OCI-LY3 (cell line): ENCODE results near the gene TBC1D16.

ENCODE experiments used
- H2AFZ ChIP-seq: fragments of 200-600, 300-600 bp; shearing (Covaris generic); 2 replicates; pipeline ENCODE4 v1.6.0; 2014; ENCODE audit warnings: antibody characterized with exemption, low read depth, low read length
- H3K27ac ChIP-seq: fragments of 200-600, 300-600 bp; sonication (generic); 2 replicates; pipeline ENCODE4 v1.5.1; 2014; ENCODE audit warnings: mild to moderate bottlenecking, low read length, moderate library complexity, mixed read lengths
- H3K27me3 ChIP-seq: fragments of 200-600, 300-600 bp; sonication (generic); 2 replicates; pipeline ENCODE4 v1.6.1; 2014; ENCODE audit warnings: low read depth, low read length, mixed read lengths
- H3K36me3 ChIP-seq: fragments of 200-600, 300-600 bp; sonication (generic); replicated peaks from 2 replicates; pipeline ENCODE3; 2014; ENCODE audit warnings: low read depth, low read length, mixed read lengths
- H3K4me1 ChIP-seq: fragments of 300-600, 200-600 bp; sonication (generic); 2 replicates; pipeline ENCODE4 v1.6.1; 2014; ENCODE audit warnings: low read length, mixed read lengths
- H3K4me2 ChIP-seq: fragments of 200-600, 300-600 bp; sonication (generic); 2 replicates; pipeline ENCODE4 v1.6.1; 2014; ENCODE audit warnings: low read length, mixed read lengths
- H3K4me3 ChIP-seq: fragments of 300-600, 200-600 bp; sonication (generic); 2 replicates; pipeline ENCODE4 v1.5.1; 2014; ENCODE audit warnings: antibody characterized with exemption, mild to moderate bottlenecking, low read length, moderate library complexity
- H3K79me2 ChIP-seq: fragments of 300-600, 200-600 bp; shearing (Covaris generic); 2 replicates; pipeline ENCODE4 v1.6.1; 2014; ENCODE audit warnings: mild to moderate bottlenecking, low read length, mixed read lengths
- H3K9ac ChIP-seq: fragments of 300-600, 200-600 bp; shearing (Covaris generic); 2 replicates; pipeline ENCODE4 v1.6.0; 2014; ENCODE audit warnings: mild to moderate bottlenecking, low read length, moderate library complexity
- H3K9me3 ChIP-seq: fragments of 200-600, 300-600 bp; shearing (Covaris generic); 2 replicates; pipeline ENCODE4 v1.6.1; 2014; ENCODE audit warnings: low read length, mixed read lengths; ENCODE audit not compliant: insufficient read depth
- H4K20me1 ChIP-seq: fragments of 200-600, 300-600 bp; sonication (generic); 2 replicates; pipeline ENCODE4 v1.6.1; 2016; ENCODE audit warnings: low read length, mixed read lengths; ENCODE audit not compliant: insufficient read depth
- EZH2phosphoT487 ChIP-seq: fragments of 200-600 bp; shearing (Covaris generic); IDR thresholded peaks from 2 replicates; pipeline ENCODE4 v1.6.1; 2018; ENCODE audit warnings: antibody characterized with exemption, mixed run types, low read depth
- TF ChIP-seq, protein P1 (sequence below): fragments of 200-600, 300-600 bp; sonication (generic); IDR thresholded peaks from 2 replicates; pipeline ENCODE4 v1.5.1; 2014; ENCODE audit warnings: antibody characterized with exemption, low read length, low read depth

The TBC1D16 gene

DNA sequence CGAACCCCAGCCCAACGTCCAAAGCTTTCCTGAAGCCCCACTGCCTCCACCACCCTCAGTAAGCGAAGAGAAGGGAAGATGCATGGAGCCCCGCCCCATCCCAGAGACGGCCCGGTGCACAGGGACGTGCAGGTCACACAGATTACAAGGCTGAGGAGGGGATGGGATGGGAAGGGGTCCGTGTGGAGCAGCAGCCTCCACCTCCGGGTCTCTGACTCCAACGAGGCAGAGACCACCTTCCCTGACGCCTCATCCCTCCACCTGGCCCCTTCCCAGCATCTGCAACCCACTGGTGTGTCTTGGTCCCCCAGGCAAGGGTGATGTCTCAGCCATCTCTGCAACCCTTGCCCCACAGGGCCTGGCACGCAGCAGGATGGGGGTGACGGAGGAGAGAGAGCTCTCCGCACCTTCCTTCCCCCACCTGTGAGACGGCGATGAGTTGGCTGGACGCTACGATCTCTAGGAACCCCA lies 58.5 kb downstream of the TBC1D16 start:
- no peaks in the 10 kb centered on the region for H4K20me1 ChIP-seq
- no peaks in the 10 kb centered on the region for H3K27me3 ChIP-seq
- H2AFZ ChIP-seq = no peak overlapping the region
- no peak overlapping the region for H3K9ac ChIP-seq
- H3K9me3 ChIP-seq = no peaks in the 10 kb centered on the region
- H3K79me2 ChIP-seq = no peaks in the 10 kb centered on the region
- H3K4me1 ChIP-seq = peaks cover 4% of the 10 kb centered on the region; the same call in 1 of the 2 replicates
- no peak overlapping the region for H3K27ac ChIP-seq
- H3K36me3 ChIP-seq = no peaks in the 10 kb centered on the region
- TF ChIP-seq, protein P1, sequence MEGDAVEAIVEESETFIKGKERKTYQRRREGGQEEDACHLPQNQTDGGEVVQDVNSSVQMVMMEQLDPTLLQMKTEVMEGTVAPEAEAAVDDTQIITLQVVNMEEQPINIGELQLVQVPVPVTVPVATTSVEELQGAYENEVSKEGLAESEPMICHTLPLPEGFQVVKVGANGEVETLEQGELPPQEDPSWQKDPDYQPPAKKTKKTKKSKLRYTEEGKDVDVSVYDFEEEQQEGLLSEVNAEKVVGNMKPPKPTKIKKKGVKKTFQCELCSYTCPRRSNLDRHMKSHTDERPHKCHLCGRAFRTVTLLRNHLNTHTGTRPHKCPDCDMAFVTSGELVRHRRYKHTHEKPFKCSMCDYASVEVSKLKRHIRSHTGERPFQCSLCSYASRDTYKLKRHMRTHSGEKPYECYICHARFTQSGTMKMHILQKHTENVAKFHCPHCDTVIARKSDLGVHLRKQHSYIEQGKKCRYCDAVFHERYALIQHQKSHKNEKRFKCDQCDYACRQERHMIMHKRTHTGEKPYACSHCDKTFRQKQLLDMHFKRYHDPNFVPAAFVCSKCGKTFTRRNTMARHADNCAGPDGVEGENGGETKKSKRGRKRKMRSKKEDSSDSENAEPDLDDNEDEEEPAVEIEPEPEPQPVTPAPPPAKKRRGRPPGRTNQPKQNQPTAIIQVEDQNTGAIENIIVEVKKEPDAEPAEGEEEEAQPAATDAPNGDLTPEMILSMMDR = no peak
- TF ChIP-seq EZH2phosphoT487 = no peak
- H3K4me3 ChIP-seq = no peak overlapping the region
- H3K4me2 ChIP-seq = no peak overlapping the region

DNA sequence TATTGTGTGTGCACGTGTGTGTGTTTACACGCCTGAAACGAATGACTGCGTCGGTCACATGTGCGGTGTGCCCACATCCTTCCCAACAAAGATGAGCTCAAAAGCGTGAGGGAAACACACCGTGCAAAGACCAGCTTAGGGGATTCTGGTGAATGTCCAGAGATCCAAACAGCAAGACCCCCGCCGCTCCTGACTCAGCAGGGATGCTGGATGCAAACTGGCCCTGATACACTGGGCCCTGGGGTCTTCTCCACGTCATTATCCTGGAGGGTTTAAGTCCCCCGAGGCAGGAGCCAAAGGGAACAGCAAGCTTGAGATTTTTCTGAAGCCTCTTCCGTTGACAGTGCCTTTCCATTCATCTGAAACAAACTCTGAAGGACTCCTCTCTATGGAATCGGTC lies 59.2 kb downstream of the TBC1D16 start:
- Histone ChIP-seq H3K27me3 (no peaks in the 10 kb centered on the region), H3K79me2 (no peaks in the 10 kb centered on the region), H2AFZ (no peak overlapping the region), H3K9ac (no peak overlapping the region), H3K27ac (no peak overlapping the region), H3K4me2 (no peak overlapping the region), H3K36me3 (no peaks in the 10 kb centered on the region), H3K9me3 (no peaks in the 10 kb centered on the region), H4K20me1 (no peaks in the 10 kb centered on the region), H3K4me1 (peaks cover 4% of the 10 kb centered on the region; the same call in 1 of the 2 replicates), H3K4me3 (no peak overlapping the region)
- no peak for TF ChIP-seq EZH2phosphoT487
- TF ChIP-seq, protein P1 = no peak

DNA sequence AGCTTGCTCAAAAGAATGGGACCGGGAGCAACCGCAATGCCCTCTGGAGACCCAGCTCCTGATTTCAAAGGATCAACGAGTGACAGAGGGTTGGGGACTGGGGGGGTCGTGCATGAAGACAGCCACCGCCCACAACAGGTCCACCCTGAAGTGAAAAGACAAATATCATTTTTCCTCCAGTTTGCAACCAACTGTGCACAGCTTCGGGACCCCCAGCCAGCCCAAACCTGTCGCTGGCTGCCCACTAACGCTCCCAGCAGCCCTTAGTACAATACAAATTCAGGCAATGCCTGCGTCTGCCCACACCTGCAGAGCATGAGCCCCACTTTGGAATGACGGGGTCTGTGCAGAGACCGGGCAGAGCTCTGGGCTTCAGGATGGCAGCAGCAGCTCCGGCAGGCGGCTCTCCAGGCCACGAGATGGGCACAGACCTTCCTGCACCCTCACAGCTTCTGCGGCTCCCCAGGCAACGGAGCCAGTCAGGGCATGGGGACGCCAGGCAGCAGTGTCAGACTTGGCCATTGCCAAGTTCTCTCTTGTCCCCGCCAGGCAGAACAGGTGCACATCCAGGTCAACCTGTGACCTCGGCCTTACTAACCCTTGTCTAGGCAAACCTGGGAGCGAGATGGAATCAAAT lies 60.1 kb downstream of the TBC1D16 start:
- H3K4me3 ChIP-seq = no peak overlapping the region
- no peaks in the 10 kb centered on the region for H3K27me3 ChIP-seq
- no peak overlapping the region for H2AFZ ChIP-seq
- H3K79me2 ChIP-seq = no peaks in the 10 kb centered on the region
- no peak overlapping the region for H3K4me2 ChIP-seq
- no peak for TF ChIP-seq EZH2phosphoT487
- TF ChIP-seq, protein P1 = no peak
- H3K27ac ChIP-seq = no peak overlapping the region
- no peak overlapping the region for H3K9ac ChIP-seq
- no peaks in the 10 kb centered on the region for H3K9me3 ChIP-seq
- no peaks in the 10 kb centered on the region for H3K36me3 ChIP-seq
- no peaks in the 10 kb centered on the region for H4K20me1 ChIP-seq
- peaks cover 5% of the 10 kb centered on the region for H3K4me1 ChIP-seq

DNA sequence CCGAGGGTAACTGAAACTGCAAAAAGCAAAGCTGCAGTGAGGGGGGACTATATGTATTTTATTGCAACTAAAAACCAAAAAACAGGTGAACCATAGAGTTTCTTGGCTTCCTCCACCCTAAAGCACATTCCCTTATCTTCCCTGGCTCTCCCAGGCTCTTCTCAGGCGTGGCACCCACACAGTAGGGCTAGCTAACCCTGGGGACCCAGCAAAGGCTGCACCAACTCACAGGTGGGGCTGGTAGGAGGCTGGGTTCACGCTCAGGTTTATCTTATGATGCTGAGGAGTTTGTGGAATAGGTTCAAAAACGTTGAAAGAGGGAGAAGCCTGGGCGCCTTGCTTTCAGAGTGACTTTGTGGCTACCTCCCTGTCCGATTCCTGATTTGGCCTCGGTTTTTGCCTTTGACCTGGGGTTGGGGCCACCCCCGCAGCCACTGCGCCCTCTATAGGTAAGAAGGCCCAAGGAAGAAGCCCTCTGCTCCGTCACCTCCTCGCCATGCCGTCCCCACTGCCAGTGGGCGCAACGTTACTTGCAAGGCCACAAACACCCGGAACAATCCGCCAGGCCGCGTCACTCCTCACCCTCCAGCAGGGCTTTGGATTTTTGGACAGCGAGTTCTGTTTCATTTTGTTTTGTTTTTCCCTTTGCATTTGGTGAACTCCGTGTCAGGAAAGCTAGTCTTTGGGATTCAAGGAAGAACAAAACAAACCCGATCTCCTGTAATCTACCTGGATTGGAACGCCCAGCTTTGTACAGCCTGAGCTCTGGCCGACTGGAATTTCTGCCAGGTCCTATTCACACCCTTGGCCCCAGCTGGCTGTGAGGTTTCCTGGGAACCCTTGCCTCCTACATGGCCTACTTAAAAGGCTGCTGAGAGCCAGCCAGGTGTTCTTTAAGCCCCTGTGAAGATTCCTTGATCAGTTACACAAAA lies 60.8 kb downstream of the TBC1D16 start:
- Histone ChIP-seq H3K9ac (no peak overlapping the region), H3K9me3 (no peaks in the 10 kb centered on the region), H4K20me1 (no peaks in the 10 kb centered on the region), H3K4me2 (peak overlapping the region; percentile 26; the same call in 1 of the 2 replicates), H3K4me3 (no peak overlapping the region), H3K27ac (no peak overlapping the region), H3K79me2 (no peaks in the 10 kb centered on the region), H3K36me3 (no peaks in the 10 kb centered on the region), H2AFZ (no peak overlapping the region), H3K4me1 (peaks cover 13% of the 10 kb centered on the region), H3K27me3 (no peaks in the 10 kb centered on the region)
- TF ChIP-seq EZH2phosphoT487 = no peak
- TF ChIP-seq, protein P1 = peak; percentile 62
